ENCODE data around the gene FEN1. TPM values are rescaled to one million over a fixed set of nuclear protein-coding genes. Genes with fewer than 3 reads are reported as not detected.

The FEN1 gene
- polyA plus RNA-seq, 1 experiment, result 13.2 TPM

GRCh38 chr11:61832754-61833153, 40.0 kb downstream of the FEN1 start:
- no peak overlapping the region for H3K4me3 ChIP-seq (ENCODE audit: low read depth, low read length)
- no peaks in the 10 kb centered on the region for H3K27me3 ChIP-seq (ENCODE audit: control insufficient read depth, insufficient read depth, low read length)
- H3K36me3 ChIP-seq (ENCODE audit: control insufficient read depth, insufficient read depth, low read length), result peaks cover 7% of the 10 kb centered on the region
- DNase-seq (ENCODE audit: low read depth), result no peak
- ChIA-PET CTCF (interaction anchor here (0.6 kb wide), 1 partner anchor 825 kb away, joined by 3 read pairs; no protein-coding TSS in a partner anchor), POLR2A (no interaction called here)
- TF ChIP-seq CTCF (IDR thresholded peaks at IDR 0.05; ENCODE audit: insufficient read depth, low read depth, low read length), result no peak

GRCh38 chr11:61833471-61833870, 40.8 kb downstream of the FEN1 start:
- no peak for TF ChIP-seq CTCF (IDR thresholded peaks at IDR 0.05; ENCODE audit: insufficient read depth, low read depth, low read length)
- no peak overlapping the region for H3K4me3 ChIP-seq (ENCODE audit: low read depth, low read length)
- peaks cover 11% of the 10 kb centered on the region for H3K36me3 ChIP-seq (ENCODE audit: control insufficient read depth, insufficient read depth, low read length)
- POLR2A ChIA-PET, result no interaction called here
- no peaks in the 10 kb centered on the region for H3K27me3 ChIP-seq (ENCODE audit: control insufficient read depth, insufficient read depth, low read length)
- CTCF ChIA-PET, result interaction anchor here (0.8 to 2.0 kb wide), 2 partner anchors 12 to 18 kb away, joined by 3 to 5 read pairs; no protein-coding TSS in a partner anchor
- DNase-seq (ENCODE audit: low read depth), result no peak

- Histone ChIP-seq H3K36me3 (ENCODE audit: control insufficient read depth, insufficient read depth, low read length) (peaks cover 11% of the 10 kb centered on the region), H3K27me3 (ENCODE audit: control insufficient read depth, insufficient read depth, low read length) (no peaks in the 10 kb centered on the region), H3K4me3 (ENCODE audit: low read depth, low read length) (no peak overlapping the region)
- DNase-seq (ENCODE audit: low read depth), result no peak
- CTCF ChIA-PET, result interaction anchor here (0.6 to 2.0 kb wide), 3 partner anchors 11 to 927 kb away, joined by 3 to 5 read pairs (median 3); partner anchors contain the start of gene POLR2G
- TF ChIP-seq CTCF (IDR thresholded peaks at IDR 0.05; ENCODE audit: insufficient read depth, low read depth, low read length), result no peak
- POLR2A ChIA-PET, result no interaction called here
Observed at GRCh38 chr11:61833926-61834277, 41.2 kb downstream of the FEN1 start.

GRCh38 chr11:61834278-61835048, 41.8 kb downstream of the FEN1 start:
- Histone ChIP-seq H3K36me3 (ENCODE audit: control insufficient read depth, insufficient read depth, low read length) (peaks cover 11% of the 10 kb centered on the region), H3K27me3 (ENCODE audit: control insufficient read depth, insufficient read depth, low read length) (no peaks in the 10 kb centered on the region), H3K4me3 (ENCODE audit: low read depth, low read length) (no peak overlapping the region)
- CTCF ChIA-PET, result interaction anchor here (0.6 to 2.0 kb wide), 3 partner anchors 11 to 927 kb away, joined by 3 to 5 read pairs (median 3); partner anchors contain the start of gene POLR2G
- POLR2A ChIA-PET, result no interaction called here
- no peak for DNase-seq (ENCODE audit: low read depth)
- no peak for TF ChIP-seq CTCF (IDR thresholded peaks at IDR 0.05; ENCODE audit: insufficient read depth, low read depth, low read length)

GRCh38 chr11:61836193-61836592, 43.5 kb downstream of the FEN1 start:
- no peak for TF ChIP-seq CTCF (IDR thresholded peaks at IDR 0.05; ENCODE audit: insufficient read depth, low read depth, low read length)
- ChIA-PET CTCF (interaction anchor here (0.9 kb wide), 1 partner anchor 52 kb away, joined by 4 read pairs; no protein-coding TSS in a partner anchor), POLR2A (no interaction called here)
- no peak for DNase-seq (ENCODE audit: low read depth)
- Histone ChIP-seq H3K27me3 (ENCODE audit: control insufficient read depth, insufficient read depth, low read length) (no peaks in the 10 kb centered on the region), H3K4me3 (ENCODE audit: low read depth, low read length) (no peak overlapping the region), H3K36me3 (ENCODE audit: control insufficient read depth, insufficient read depth, low read length) (peaks cover 19% of the 10 kb centered on the region)
